Stimulated activated CD8-positive, alpha-beta memory T cell treated with anti-CD3 and anti-CD28 coated beads, Interleukin-4, amount 100 ng/mL, for 1 hour (primary cell): ENCODE measurements around the gene GRIN3B.

Experiments
- DNase-seq, 2 donors: peaks; one replicate each; pipeline ENCODE4 v3.0.0-alpha.2; 2020; ENCODE audit warnings: low read depth in 2 of 2, low spot score in 1 of 2

Gene GRIN3B

GRCh38 chr19:990746-991145, 9.5 kb upstream of the GRIN3B start:
- no peak for DNase-seq

- peak in 1 of 2 donors; percentile 40 for DNase-seq
These were observed 8.9 kb upstream of the GRIN3B start for GRCh38 chr19:991174-991931.

GRCh38 chr19:991932-992669, 8.1 kb upstream of the GRIN3B start:
- no peak for DNase-seq

GRCh38 chr19:992670-993055, 7.6 kb upstream of the GRIN3B start:
- DNase-seq, result no peak

- no peak for DNase-seq
These were observed 6.8 kb upstream of the GRIN3B start for GRCh38 chr19:993361-993830.

GRCh38 chr19:993831-994393, 6.3 kb upstream of the GRIN3B start:
- no peak for DNase-seq

GRCh38 chr19:994516-994915, 5.7 kb upstream of the GRIN3B start:
- DNase-seq, result no peak

GRCh38 chr19:995051-995827, 5.0 kb upstream of the GRIN3B start:
- DNase-seq, result no peak

GRCh38 chr19:996051-996838, 4.0 kb upstream of the GRIN3B start:
- DNase-seq, result peak; percentile 38 to 39

- no peak for DNase-seq
These were observed 2.2 kb upstream of the GRIN3B start for GRCh38 chr19:998064-998463.

GRCh38 chr19:999379-999719, 870 bp upstream of the GRIN3B start:
- no peak for DNase-seq

GRCh38 chr19:1000591-1001537, 645 bp downstream of the GRIN3B start:
- DNase-seq, result no peak

GRCh38 chr19:1001538-1002166, 1.4 kb downstream of the GRIN3B start:
- peak in 1 of 2 donors; percentile 45 for DNase-seq

- DNase-seq, result no peak
These were observed 2.4 kb downstream of the GRIN3B start for GRCh38 chr19:1002600-1002999.

GRCh38 chr19:1003283-1003682, 3.1 kb downstream of the GRIN3B start:
- DNase-seq, result no peak

- DNase-seq, result no peak
These were observed 4.1 kb downstream of the GRIN3B start for GRCh38 chr19:1004204-1004802.

- DNase-seq, result no peak
These were observed 4.8 kb downstream of the GRIN3B start for GRCh38 chr19:1004803-1005664.
